ENCODE data around the gene RASSF1. TPM values are rescaled to one million over a fixed set of nuclear protein-coding genes. Genes with fewer than 3 reads are reported as not detected.
A peak's percentile ranks its signal among the peaks of the same experiment; 100 is the strongest.

Gene RASSF1
- total and polyA plus RNA-seq, 2 of the 13 experiments (the other 11 are each of a cell fraction or from before 2014, with no cell fraction given): 10.2 to 27.5 TPM

DNA sequence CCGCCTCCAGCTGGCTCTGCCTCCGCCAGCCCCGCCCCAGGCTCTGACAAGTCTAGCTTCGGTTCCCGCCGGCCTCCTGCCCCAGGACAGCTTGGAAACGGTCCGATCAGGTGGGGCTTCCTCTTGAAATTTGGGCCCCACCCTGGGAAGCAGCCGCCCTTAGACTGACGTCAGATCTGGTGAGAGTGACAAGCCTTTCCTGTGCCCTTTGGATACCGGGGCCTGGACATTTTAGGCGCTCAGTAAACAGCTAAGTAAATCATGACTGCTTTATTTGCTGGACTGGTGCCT, 41.1 kb downstream of the RASSF1 start (continued):
- peak; percentile 81 for TF ChIP-seq TBX2 (CRISPR knock-in tag; IDR thresholded peaks at IDR 0.05; ENCODE audit: borderline replicate concordance)
- peak; percentile 79; the same call in 1 of the 2 replicates for TF ChIP-seq MED13 (CRISPR knock-in tag; IDR thresholded peaks at IDR 0.05)
- TF ChIP-seq HMGA1 (CRISPR knock-in tag; conservative IDR thresholded peaks at IDR 0.05): no peak
- TF ChIP-seq ZFX (CRISPR knock-in tag; IDR thresholded peaks at IDR 0.05; ENCODE audit: low read depth): peak; percentile 25
- no peak for TF ChIP-seq ZNF672 (CRISPR knock-in tag; IDR thresholded peaks at IDR 0.05)
- TF ChIP-seq AGO2 (optimal IDR thresholded peaks at IDR 0.05; ENCODE audit: low read depth, low read length): no peak
- TF ChIP-seq KMT2B (CRISPR knock-in tag; IDR thresholded peaks at IDR 0.05): no peak
- peak; percentile 56; the same call in 1 of the 2 replicates for TF ChIP-seq ZBTB20 (CRISPR knock-in tag; IDR thresholded peaks at IDR 0.05; ENCODE audit: borderline replicate concordance, low read depth)
- peak; percentile 85; the same call in 1 of the 2 replicates for TF ChIP-seq ZBTB21 (CRISPR knock-in tag; IDR thresholded peaks at IDR 0.05)
- TF ChIP-seq RBM22 (optimal IDR thresholded peaks at IDR 0.05; ENCODE audit: low read length): no peak
- 0 out of 2 replicates have a peak, but pooled peaks have one; percentile 31 for TF ChIP-seq DR1 (CRISPR knock-in tag; IDR thresholded peaks at IDR 0.05)
- TF ChIP-seq ZNF205 (CRISPR knock-in tag; IDR thresholded peaks at IDR 0.05): peak; percentile 98
- peak; percentile 80; the same call in 1 of the 2 replicates for TF ChIP-seq KLF12 (CRISPR knock-in tag; IDR thresholded peaks at IDR 0.05; ENCODE audit: borderline replicate concordance)
- TF ChIP-seq MZF1 (CRISPR knock-in tag; IDR thresholded peaks at IDR 0.05; ENCODE audit: borderline replicate concordance): no peak
- TF ChIP-seq ZFP90 (CRISPR knock-in tag; IDR thresholded peaks at IDR 0.05; ENCODE audit: borderline replicate concordance): 0 out of 2 replicates have a peak, but pooled peaks have one; percentile 6
- no peak for TF ChIP-seq ZNF10 (CRISPR knock-in tag; IDR thresholded peaks at IDR 0.05; ENCODE audit: borderline replicate concordance, low read depth)
- TF ChIP-seq ZNF766 (CRISPR knock-in tag; IDR thresholded peaks at IDR 0.05; ENCODE audit: borderline replicate concordance): no peak
- TF ChIP-seq MEIS1 (CRISPR knock-in tag; IDR thresholded peaks at IDR 0.05; ENCODE audit: borderline replicate concordance): 0 out of 2 replicates have a peak, but pooled peaks have one; percentile 42
- 0 out of 2 replicates have a peak, but pooled peaks have one; percentile 14 for TF ChIP-seq ZFP36L1 (CRISPR knock-in tag; IDR thresholded peaks at IDR 0.05)
- peak; percentile 75 for TF ChIP-seq HNF4A (CRISPR knock-in tag; IDR thresholded peaks at IDR 0.05)
- no peak; the same call in 1 of the 2 replicates for TF ChIP-seq ELF3 (CRISPR knock-in tag; IDR thresholded peaks at IDR 0.05)
- TF ChIP-seq, protein P1, sequence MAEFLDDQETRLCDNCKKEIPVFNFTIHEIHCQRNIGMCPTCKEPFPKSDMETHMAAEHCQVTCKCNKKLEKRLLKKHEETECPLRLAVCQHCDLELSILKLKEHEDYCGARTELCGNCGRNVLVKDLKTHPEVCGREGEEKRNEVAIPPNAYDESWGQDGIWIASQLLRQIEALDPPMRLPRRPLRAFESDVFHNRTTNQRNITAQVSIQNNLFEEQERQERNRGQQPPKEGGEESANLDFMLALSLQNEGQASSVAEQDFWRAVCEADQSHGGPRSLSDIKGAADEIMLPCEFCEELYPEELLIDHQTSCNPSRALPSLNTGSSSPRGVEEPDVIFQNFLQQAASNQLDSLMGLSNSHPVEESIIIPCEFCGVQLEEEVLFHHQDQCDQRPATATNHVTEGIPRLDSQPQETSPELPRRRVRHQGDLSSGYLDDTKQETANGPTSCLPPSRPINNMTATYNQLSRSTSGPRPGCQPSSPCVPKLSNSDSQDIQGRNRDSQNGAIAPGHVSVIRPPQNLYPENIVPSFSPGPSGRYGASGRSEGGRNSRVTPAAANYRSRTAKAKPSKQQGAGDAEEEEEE (CRISPR knock-in tag; IDR thresholded peaks at IDR 0.05; ENCODE audit: borderline replicate concordance): no peak
- TF ChIP-seq SMAD3 (CRISPR knock-in tag; IDR thresholded peaks at IDR 0.05): no peak
- no peak for TF ChIP-seq SRSF1 (optimal IDR thresholded peaks at IDR 0.05; ENCODE audit: low read depth, low read length)
- TF ChIP-seq, protein P2, sequence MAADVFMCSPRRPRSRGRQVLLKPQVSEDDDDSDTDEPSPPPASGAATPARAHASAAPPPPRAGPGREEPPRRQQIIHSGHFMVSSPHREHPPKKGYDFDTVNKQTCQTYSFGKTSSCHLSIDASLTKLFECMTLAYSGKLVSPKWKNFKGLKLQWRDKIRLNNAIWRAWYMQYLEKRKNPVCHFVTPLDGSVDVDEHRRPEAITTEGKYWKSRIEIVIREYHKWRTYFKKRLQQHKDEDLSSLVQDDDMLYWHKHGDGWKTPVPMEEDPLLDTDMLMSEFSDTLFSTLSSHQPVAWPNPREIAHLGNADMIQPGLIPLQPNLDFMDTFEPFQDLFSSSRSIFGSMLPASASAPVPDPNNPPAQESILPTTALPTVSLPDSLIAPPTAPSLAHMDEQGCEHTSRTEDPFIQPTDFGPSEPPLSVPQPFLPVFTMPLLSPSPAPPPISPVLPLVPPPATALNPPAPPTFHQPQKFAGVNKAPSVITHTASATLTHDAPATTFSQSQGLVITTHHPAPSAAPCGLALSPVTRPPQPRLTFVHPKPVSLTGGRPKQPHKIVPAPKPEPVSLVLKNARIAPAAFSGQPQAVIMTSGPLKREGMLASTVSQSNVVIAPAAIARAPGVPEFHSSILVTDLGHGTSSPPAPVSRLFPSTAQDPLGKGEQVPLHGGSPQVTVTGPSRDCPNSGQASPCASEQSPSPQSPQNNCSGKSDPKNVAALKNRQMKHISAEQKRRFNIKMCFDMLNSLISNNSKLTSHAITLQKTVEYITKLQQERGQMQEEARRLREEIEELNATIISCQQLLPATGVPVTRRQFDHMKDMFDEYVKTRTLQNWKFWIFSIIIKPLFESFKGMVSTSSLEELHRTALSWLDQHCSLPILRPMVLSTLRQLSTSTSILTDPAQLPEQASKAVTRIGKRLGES (CRISPR knock-in tag; IDR thresholded peaks at IDR 0.05; ENCODE audit: borderline replicate concordance): no peak
- no peak for TF ChIP-seq ZNF232 (CRISPR knock-in tag; IDR thresholded peaks at IDR 0.05; ENCODE audit: borderline replicate concordance)
- TF ChIP-seq GPN1 (CRISPR knock-in tag; IDR thresholded peaks at IDR 0.05; ENCODE audit: borderline replicate concordance): no peak
- TF ChIP-seq CC2D1A (CRISPR knock-in tag; IDR thresholded peaks at IDR 0.05): no peak
- TF ChIP-seq RAD51 (IDR thresholded peaks at IDR 0.05; ENCODE audit: borderline replicate concordance): no peak
- no peak for TF ChIP-seq KAT2B (IDR thresholded peaks at IDR 0.05; ENCODE audit: borderline replicate concordance, low read depth, low read length)
